ENCODE data around the gene CHMP6.

CHMP6 gene

DNA sequence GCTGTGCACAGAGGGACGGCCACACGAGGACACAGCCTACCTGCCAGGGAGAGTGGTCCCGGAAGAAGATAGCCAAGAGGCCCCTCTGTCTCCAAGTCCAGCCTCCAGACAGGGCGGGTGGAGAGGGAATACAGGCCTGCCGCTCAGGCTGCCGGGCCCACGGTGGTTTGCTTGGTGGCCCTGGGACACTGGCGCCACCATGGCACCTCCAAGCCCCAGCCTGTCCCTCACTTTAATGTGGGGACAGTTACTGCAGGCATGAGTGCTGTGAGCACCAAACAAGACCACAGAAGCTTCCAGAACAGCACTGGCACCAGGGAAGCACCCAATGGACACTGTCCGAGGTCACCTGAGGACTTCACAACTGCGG is 22.0 kb upstream of the CHMP6 start:
- no peak overlapping the region for H3K27ac ChIP-seq
- no peak for TF ChIP-seq ZFX (IDR thresholded peaks at IDR 0.05; ENCODE audit: borderline replicate concordance)
- no peak for TF ChIP-seq CTCF (IDR thresholded peaks at IDR 0.05)

DNA sequence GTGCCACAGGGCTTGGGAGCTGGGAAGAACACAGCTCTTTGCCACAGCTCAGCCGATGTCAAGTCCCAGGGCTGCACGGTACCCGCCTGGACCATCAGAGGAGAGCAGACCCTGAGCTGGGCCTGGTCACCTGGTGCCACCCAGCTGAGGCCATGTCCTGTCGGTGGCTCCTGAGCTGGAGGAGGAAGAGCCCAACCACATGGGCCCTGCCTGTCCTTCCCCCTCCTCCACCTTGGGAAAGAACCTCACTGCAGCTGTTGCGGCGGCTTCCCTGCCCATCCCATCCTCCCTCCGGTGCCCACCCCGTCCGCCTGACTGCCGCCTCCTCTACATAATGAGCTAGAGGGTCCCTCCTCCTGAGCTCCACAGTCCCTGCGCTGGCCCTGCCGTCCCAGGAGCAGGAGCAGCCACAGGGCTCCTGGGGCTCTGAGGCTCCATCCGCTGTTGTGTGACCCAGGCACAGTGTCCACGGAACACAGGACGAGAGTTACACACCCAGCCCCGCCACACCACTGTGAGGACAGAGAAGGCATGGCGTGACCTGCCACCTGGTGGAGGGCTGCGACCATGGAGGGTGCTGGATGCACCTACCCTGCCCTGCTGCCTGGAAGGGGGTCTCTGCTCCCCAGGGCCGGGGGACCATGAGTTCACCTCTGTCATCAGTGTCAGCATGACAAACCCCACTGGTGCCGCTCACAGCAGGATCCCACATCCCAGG is 21.4 kb upstream of the CHMP6 start:
- TF ChIP-seq ZFX (IDR thresholded peaks at IDR 0.05; ENCODE audit: borderline replicate concordance), result no peak
- peak; percentile 66 for TF ChIP-seq CTCF (IDR thresholded peaks at IDR 0.05)
- H3K27ac ChIP-seq, result no peak overlapping the region

- no peak for TF ChIP-seq ZFX (IDR thresholded peaks at IDR 0.05; ENCODE audit: borderline replicate concordance)
- TF ChIP-seq CTCF (IDR thresholded peaks at IDR 0.05), result peak; percentile 33
- H3K27ac ChIP-seq, result no peak overlapping the region
Measured at GRCh38 chr17:80970762-80971703, 20.6 kb upstream of the CHMP6 start.

DNA sequence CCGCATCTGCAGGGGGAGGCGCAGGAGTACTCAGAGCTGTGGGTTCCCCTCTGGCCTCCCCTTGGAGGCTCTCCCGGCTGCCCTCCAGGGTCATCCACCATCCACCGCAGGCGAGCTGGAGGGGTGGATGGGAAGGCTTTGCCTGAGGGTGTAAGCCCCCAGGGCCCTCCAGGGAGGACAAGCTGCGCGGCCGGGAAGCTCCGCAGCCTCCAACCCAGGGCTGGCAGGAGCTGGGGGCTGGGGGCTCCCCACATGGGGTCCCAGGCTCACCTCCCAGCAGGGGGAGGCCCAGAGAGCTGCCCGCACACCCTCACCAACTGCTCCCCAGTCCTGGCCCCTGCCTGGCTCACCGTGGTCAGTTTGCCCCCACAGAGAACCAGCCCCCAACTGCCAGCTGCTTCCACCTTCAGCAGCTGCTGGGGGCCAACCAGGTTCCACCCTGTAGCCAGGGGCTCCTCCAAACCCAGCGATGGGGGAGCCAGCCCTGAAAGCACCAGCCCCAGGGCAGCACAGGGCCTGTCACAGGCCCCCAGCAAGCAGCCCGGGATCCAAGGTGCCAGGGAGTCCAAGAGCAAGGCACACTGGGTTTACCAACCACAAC is 19.8 kb upstream of the CHMP6 start:
- TF ChIP-seq ZFX (IDR thresholded peaks at IDR 0.05; ENCODE audit: borderline replicate concordance), result no peak
- TF ChIP-seq CTCF (IDR thresholded peaks at IDR 0.05), result no peak
- no peak overlapping the region for H3K27ac ChIP-seq

DNA sequence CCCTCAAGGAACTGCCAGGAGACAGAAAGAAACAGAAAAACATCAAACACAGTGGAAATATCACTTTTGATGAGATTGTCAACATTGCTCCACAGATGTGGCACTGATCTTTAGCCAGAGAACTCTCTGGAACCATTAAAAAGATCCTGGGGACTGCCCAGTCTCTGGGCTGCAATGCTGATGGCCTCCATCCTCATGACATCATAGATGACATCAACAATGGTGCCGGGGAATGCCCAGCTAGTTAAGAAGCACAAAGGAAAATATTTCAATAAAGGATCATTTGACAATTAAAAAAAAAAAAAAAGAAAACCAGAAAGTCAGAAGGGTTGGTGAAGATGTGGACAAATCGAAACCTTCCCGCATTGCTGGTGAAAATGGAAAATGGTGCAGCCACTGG is 14.9 kb upstream of the CHMP6 start:
- TF ChIP-seq ZFX (IDR thresholded peaks at IDR 0.05; ENCODE audit: borderline replicate concordance) (no peak), CTCF (IDR thresholded peaks at IDR 0.05) (no peak)
- no peak overlapping the region for H3K27ac ChIP-seq

GRCh38 chr17:80977172-80977571 is 14.5 kb upstream of the CHMP6 start:
- no peak overlapping the region for H3K27ac ChIP-seq
- TF ChIP-seq ZFX (IDR thresholded peaks at IDR 0.05; ENCODE audit: borderline replicate concordance) (no peak), CTCF (IDR thresholded peaks at IDR 0.05) (no peak)

Measured in 22Rv1 (cell line).